ENCODE data around the gene TMEM170A. TPM values are rescaled to one million over a fixed set of nuclear protein-coding genes. Genes with fewer than 3 reads are reported as not detected.

The TMEM170A gene
- total and polyA plus RNA-seq, 2 experiments from 2014 or later: 31.0 to 68.5 TPM

- Histone ChIP-seq H3K27ac (ENCODE audit: low read depth) (no peak overlapping the region), H3K79me2 (replicated peaks; ENCODE audit: insufficient read depth) (peaks cover 59% of the 10 kb centered on the region)
- no peaks in the 10 kb centered on the region for H3K9me3 Mint-ChIP-seq
Observed at GRCh38 chr16:75462806-75463205, 1.7 kb downstream of the TMEM170A start.

GRCh38 chr16:75461575-75461974 lies 2.9 kb downstream of the TMEM170A start:
- Mint-ChIP-seq H3K36me3 (ENCODE audit: low read depth) (peaks cover 10% of the 10 kb centered on the region), H3K9me3 (no peaks in the 10 kb centered on the region), H3K4me3 (no peak overlapping the region), H3K4me1 (peaks cover 46% of the 10 kb centered on the region), H3K27me3 (ENCODE audit: insufficient read depth, low read depth, poor library complexity) (peaks cover 17% of the 10 kb centered on the region), H3K27ac (no peak overlapping the region)
- Histone ChIP-seq H3K4me2 (no peak overlapping the region), H3K9me2 (ENCODE audit: insufficient read depth) (no peaks in the 10 kb centered on the region), H3K27me3 (ENCODE audit: insufficient read depth) (no peaks in the 10 kb centered on the region), H2AFZ (no peak overlapping the region), H3K27ac (ENCODE audit: low read depth) (no peak overlapping the region), H3K36me3 (ENCODE audit: insufficient read depth) (no peaks in the 10 kb centered on the region), H3K4me1 (ENCODE audit: insufficient read depth) (peaks cover 20% of the 10 kb centered on the region), H4K20me1 (replicated peaks; ENCODE audit: insufficient read depth) (peaks cover 52% of the 10 kb centered on the region), H3F3A (replicated peaks; ENCODE audit: low read depth) (no peaks in the 10 kb centered on the region), H3K4me3 (no peak overlapping the region), H3K79me2 (replicated peaks; ENCODE audit: insufficient read depth) (peaks cover 72% of the 10 kb centered on the region)
- TF ChIP-seq ZNF331 (CRISPR knock-in tag; IDR thresholded peaks at IDR 0.05; ENCODE audit: low read depth) (no peak), EZH2phosphoT487 (IDR thresholded peaks at IDR 0.05; ENCODE audit: unreplicated experiment) (no peak), POLR2AphosphoS5 (IDR thresholded peaks at IDR 0.05; ENCODE audit: low read depth) (no peak), ETS1 (IDR thresholded peaks at IDR 0.05) (no peak), JUNB (IDR thresholded peaks at IDR 0.05; ENCODE audit: unreplicated experiment) (no peak), CTCF (conservative IDR thresholded peaks at IDR 0.05; ENCODE audit: low read depth in 2 of 2) (no peak), NANOG (IDR thresholded peaks at IDR 0.05; ENCODE audit: borderline replicate concordance) (no peak)
- DNase-seq (ENCODE audit: low spot score): no peak
- no peak for ATAC-seq

More at GRCh38 chr16:75462806-75463205, 1.7 kb downstream of the TMEM170A start:
- peaks cover 37% of the 10 kb centered on the region for H3K4me1 Mint-ChIP-seq
- H3K4me3 Mint-ChIP-seq: peak overlapping the region; percentile 97
- Histone ChIP-seq H3K4me3 (peak overlapping the region; percentile 93), H3K4me1 (ENCODE audit: insufficient read depth) (peaks cover 11% of the 10 kb centered on the region), H4K20me1 (replicated peaks; ENCODE audit: insufficient read depth) (peaks cover 40% of the 10 kb centered on the region), H3K27me3 (ENCODE audit: insufficient read depth) (no peaks in the 10 kb centered on the region), H3K4me2 (peak overlapping the region; percentile 97), H3K9me2 (ENCODE audit: insufficient read depth) (no peaks in the 10 kb centered on the region), H3K36me3 (ENCODE audit: insufficient read depth) (no peaks in the 10 kb centered on the region), H2AFZ (no peak overlapping the region), H3F3A (replicated peaks; ENCODE audit: low read depth) (no peaks in the 10 kb centered on the region)
- TF ChIP-seq ZNF331 (CRISPR knock-in tag; IDR thresholded peaks at IDR 0.05; ENCODE audit: low read depth) (no peak), STAT1 (IDR thresholded peaks at IDR 0.05; ENCODE audit: unreplicated experiment) (no peak), POLR2AphosphoS5 (IDR thresholded peaks at IDR 0.05; ENCODE audit: low read depth) (no peak), NANOG (IDR thresholded peaks at IDR 0.05; ENCODE audit: borderline replicate concordance) (no peak), CTCF (conservative IDR thresholded peaks at IDR 0.05; ENCODE audit: low read depth in 2 of 2) (no peak), CREB1 (CRISPR knock-in tag; IDR thresholded peaks at IDR 0.05; ENCODE audit: low read depth) (no peak)
- no peak for DNase-seq (ENCODE audit: low spot score)
- ATAC-seq: no peak
- H3K27ac Mint-ChIP-seq: no peak overlapping the region
- peaks cover 12% of the 10 kb centered on the region for H3K27me3 Mint-ChIP-seq (ENCODE audit: insufficient read depth, low read depth, poor library complexity)
- peaks cover 10% of the 10 kb centered on the region for H3K36me3 Mint-ChIP-seq (ENCODE audit: low read depth)

All from GM23338 (cell line).